Colonic mucosa (tissue), 4 donors: ENCODE results near the gene ZNF319. TPM values are rescaled to one million over a fixed set of nuclear protein-coding genes. Genes with fewer than 3 reads are reported as not detected.

Experiments used
- DNase-seq: peaks from one replicate; pipeline ENCODE4 v3.0.0-alpha.2; 2020
- H3K27ac ChIP-seq: fragments of 200-600 bp; one replicate; pipeline ENCODE4 v1.8.0; 2021
- H3K27me3 ChIP-seq: fragments of 200-600 bp; one replicate; pipeline ENCODE4 v1.8.0; 2021
- H3K36me3 ChIP-seq: fragments of 200-600 bp; one replicate; pipeline ENCODE4 v1.8.0; 2021
- H3K4me1 ChIP-seq: fragments of 200-600 bp; one replicate; pipeline ENCODE4 v1.8.0; 2021; ENCODE audit warnings: mild to moderate bottlenecking
- H3K4me3 ChIP-seq: fragments of 200-600 bp; one replicate; pipeline ENCODE4 v1.8.0; 2021
- H3K9ac ChIP-seq, 2 donors: one replicate each; pipeline ENCODE4 v1.7.0; 2013; ENCODE audit warnings: control low read depth in 2 of 2, low read depth in 2 of 2, low read length in 2 of 2
- H3K9me3 ChIP-seq: fragments of 200-600 bp; one replicate; pipeline ENCODE4 v1.8.0; 2021
- intact Hi-C: fragments of 100-400 bp; cut with DNase I; formaldehyde crosslinking; loops from one replicate; pipeline ENCODE4 v1.14.1; 2022
- total RNA-seq, 2 donors: library from RNA; stranded (reverse); fragmentation: NEBNext Ultra II Directional in 1 of 2; extraction: Animal tissue kit (Norgen Biotek cat#: 25700) in 1 of 2; gene quantifications; one replicate each; pipeline ENCODE4 v1.2.1, GENCODE V29; 2021
- TF ChIP-seq, protein P1 (sequence below): fragments of 200-600 bp; IDR thresholded peaks from one replicate; pipeline ENCODE4 v1.8.0; 2022; ENCODE audit warnings: antibody characterized with exemption, mild to moderate bottlenecking
- donor health status: healthy.
- donor health status: DM: no; HTN: no; CAD: no.
- donor health status: DM: no; HTN: no; CAD: no.

ZNF319 gene
- total RNA-seq, 2 donors from 2014 or later = 3.5 to 5.3 TPM

DNA sequence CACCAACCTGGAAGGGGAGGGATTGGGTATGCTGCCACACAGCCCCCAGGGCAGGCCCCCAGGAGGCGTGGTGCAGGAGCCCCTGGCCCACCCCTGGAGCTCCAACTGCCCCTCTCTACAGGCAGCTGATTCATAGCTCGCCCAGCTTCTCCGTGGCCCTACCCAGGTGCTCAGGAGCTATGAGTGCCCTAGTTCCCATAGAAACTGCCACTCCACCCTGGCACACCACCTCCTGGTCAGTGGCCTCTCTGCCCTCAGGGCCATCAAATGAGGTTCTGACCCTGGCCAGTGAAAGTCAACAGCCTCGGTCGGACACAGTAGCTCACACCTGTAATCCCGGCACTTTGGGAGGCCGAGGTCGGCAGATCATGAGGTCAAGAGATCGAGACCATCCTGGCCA lies 47.6 kb downstream of the ZNF319 start:
- Histone ChIP-seq H3K27me3 (no peaks in the 10 kb centered on the region), H3K36me3 (no peaks in the 10 kb centered on the region), H3K9me3 (no peaks in the 10 kb centered on the region), H3K9ac (no peak overlapping the region), H3K4me1 (no peaks in the 10 kb centered on the region), H3K27ac (no peak overlapping the region), H3K4me3 (no peak overlapping the region)
- DNase-seq = no peak
- intact Hi-C loops = no loop called here
- TF ChIP-seq, protein P1, sequence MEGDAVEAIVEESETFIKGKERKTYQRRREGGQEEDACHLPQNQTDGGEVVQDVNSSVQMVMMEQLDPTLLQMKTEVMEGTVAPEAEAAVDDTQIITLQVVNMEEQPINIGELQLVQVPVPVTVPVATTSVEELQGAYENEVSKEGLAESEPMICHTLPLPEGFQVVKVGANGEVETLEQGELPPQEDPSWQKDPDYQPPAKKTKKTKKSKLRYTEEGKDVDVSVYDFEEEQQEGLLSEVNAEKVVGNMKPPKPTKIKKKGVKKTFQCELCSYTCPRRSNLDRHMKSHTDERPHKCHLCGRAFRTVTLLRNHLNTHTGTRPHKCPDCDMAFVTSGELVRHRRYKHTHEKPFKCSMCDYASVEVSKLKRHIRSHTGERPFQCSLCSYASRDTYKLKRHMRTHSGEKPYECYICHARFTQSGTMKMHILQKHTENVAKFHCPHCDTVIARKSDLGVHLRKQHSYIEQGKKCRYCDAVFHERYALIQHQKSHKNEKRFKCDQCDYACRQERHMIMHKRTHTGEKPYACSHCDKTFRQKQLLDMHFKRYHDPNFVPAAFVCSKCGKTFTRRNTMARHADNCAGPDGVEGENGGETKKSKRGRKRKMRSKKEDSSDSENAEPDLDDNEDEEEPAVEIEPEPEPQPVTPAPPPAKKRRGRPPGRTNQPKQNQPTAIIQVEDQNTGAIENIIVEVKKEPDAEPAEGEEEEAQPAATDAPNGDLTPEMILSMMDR = no peak

DNA sequence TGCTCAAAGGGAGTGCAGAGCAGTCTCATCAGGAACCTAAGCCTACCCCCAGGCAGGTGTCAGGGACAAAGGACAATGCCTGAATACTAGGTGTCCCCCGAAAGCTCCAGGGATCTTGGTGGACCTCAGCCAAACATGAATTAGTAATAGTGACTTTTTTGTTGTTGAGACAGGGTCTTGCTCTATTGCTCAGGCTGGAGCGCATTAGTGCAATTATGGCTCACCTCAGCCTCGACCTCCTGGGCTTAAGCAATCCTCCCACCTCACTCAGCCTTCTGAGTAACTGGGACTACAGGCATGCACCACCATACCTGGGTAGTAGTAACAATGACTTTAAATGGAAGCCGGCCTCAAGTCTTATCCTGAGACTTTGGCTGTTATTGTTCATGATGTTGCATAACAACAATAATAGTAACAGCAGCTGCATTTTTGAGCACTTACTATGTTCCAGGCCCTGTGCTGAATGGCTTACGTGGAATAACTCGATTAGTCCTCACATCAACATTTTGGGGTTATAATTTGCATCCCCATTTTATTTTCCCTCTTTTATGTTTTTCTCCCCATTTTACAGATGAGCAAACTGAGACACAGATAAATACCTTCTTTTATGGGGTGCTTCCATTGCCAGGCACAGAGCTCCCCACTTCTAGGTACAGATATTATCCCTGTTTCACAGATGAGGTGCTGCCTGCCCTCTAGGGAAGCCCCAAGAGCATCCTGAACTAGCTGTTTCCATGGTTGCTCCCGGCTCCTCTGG lies 49.1 kb downstream of the ZNF319 start:
- Histone ChIP-seq H3K9ac (no peak overlapping the region), H3K4me1 (no peaks in the 10 kb centered on the region), H3K27me3 (no peaks in the 10 kb centered on the region), H3K36me3 (no peaks in the 10 kb centered on the region), H3K4me3 (no peak overlapping the region), H3K27ac (no peak overlapping the region), H3K9me3 (no peaks in the 10 kb centered on the region)
- intact Hi-C loops = no loop called here
- TF ChIP-seq, protein P1 = no peak
- no peak for DNase-seq

DNA sequence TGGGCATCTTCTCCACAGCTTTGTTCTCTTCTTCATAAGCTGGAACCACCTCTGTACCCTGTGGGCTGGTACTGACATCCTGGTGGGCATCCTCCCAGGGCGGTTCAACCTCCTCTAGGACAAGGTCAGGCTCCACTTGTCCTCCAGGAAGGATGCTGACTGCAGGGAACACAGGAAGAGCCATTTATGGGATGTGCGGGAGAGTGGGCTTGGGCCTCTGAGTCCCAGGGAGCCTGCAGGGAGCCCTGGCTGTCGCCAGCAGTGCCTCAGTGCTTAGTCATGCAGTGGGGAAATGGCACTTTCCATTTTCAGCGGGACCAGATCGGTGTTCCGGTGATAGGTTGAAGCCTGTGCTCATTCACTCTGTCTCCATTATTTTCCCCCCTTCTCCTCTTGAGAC lies 50.1 kb downstream of the ZNF319 start:
- no peaks in the 10 kb centered on the region for H3K27me3 ChIP-seq
- DNase-seq = no peak
- H3K9ac ChIP-seq = no peak overlapping the region
- H3K36me3 ChIP-seq = no peaks in the 10 kb centered on the region
- H3K4me3 ChIP-seq = no peak overlapping the region
- intact Hi-C loops = no loop called here
- no peaks in the 10 kb centered on the region for H3K4me1 ChIP-seq
- TF ChIP-seq, protein P1 = no peak
- no peaks in the 10 kb centered on the region for H3K9me3 ChIP-seq
- no peak overlapping the region for H3K27ac ChIP-seq

DNA sequence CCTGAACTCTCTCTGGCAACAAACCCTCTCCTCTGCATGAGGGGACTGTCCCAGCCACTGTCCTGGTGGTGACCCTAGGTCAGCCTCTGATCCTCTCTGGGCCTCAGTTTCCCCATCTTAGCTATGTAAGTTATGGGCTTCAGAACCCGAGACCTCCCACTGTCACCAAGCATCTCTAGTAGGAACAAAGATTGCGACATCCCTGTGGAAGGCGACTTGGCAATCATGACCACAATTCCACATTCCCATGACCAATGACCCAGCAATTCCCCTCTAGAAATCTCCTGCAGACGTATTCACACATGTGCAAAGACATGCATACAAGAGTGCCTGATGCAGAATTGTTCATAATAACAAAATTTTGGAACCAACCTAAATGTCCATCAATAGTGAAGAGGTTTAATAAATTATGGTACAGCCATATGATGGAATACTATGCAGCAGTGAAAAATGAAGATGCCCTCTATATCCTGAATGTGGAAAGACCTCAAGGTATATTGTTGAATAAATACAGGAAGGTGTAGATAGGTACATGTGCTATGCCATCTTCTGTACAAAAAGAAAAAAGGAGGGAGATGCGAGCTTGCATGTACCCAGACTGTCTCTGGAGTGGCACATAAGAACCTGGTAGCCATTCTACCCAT lies 50.8 kb downstream of the ZNF319 start:
- no peak overlapping the region for H3K9ac ChIP-seq
- intact Hi-C loops = no loop called here
- no peaks in the 10 kb centered on the region for H3K36me3 ChIP-seq
- no peaks in the 10 kb centered on the region for H3K4me1 ChIP-seq
- no peak overlapping the region for H3K4me3 ChIP-seq
- DNase-seq = no peak
- TF ChIP-seq, protein P1 = no peak
- no peak overlapping the region for H3K27ac ChIP-seq
- H3K27me3 ChIP-seq = no peaks in the 10 kb centered on the region
- no peaks in the 10 kb centered on the region for H3K9me3 ChIP-seq

DNA sequence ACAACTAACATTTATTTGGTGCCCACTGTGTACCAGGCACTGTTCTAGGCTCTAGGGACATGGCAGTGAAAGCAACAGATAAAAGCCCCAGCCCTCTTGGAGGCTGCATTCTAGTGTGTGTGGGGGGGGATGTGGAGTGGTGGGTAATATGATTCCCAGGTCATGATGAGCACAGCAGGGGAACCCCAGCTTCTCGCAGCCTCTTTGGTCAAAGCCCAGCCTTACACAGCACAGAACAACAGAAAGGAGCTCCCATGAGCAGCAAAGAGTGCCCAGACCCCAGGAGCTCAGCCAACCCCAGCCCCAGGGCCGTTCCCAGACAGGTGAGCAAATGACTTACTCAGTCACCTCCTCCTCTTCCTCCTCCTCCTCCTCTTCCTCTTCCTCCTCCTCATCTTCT lies 51.5 kb downstream of the ZNF319 start:
- Histone ChIP-seq H3K9me3 (no peaks in the 10 kb centered on the region), H3K4me3 (no peak overlapping the region), H3K9ac (no peak overlapping the region), H3K27ac (no peak overlapping the region), H3K4me1 (no peaks in the 10 kb centered on the region), H3K36me3 (no peaks in the 10 kb centered on the region), H3K27me3 (no peaks in the 10 kb centered on the region)
- TF ChIP-seq, protein P1 = no peak
- DNase-seq = no peak
- intact Hi-C loops = no loop called here
